IMR-90 (cell line): ENCODE measurements around the gene PCGF6. TPM values are rescaled to one million over a fixed set of nuclear protein-coding genes. Genes with fewer than 3 reads are reported as not detected.

Experiments
- ATAC-seq: fragments of 200-7000 bp; cut with Tn5 transposase; 2 replicates; pipeline ENCODE4 v1.9.1; 2020; ENCODE audit warnings: low read depth, mild to moderate bottlenecking, moderate library complexity
- BruUV-seq: library from RNA; stranded (reverse); fragments of 400-500 nt; replicated peaks from 2 replicates; lab custom pipeline; 2021; lab: Mats Ljungman, UMichigan
- CTCF ChIA-PET: fragments of 300-600 bp; formaldehyde crosslinking; extraction: SDS; loops from one replicate; lab custom pipeline; 2021; ENCODE audit warnings: antibody characterized with exemption; lab: Yijun Ruan, JAX
- POLR2A ChIA-PET: fragments of 300-600 bp; sonication (Branson Sonifier 250); formaldehyde crosslinking; loops from one replicate; lab custom pipeline; 2022; ENCODE audit warnings: antibody characterized with exemption; ENCODE audit not compliant: unreplicated experiment; lab: Charles Lee
- DNase-seq: peaks from one replicate; pipeline ENCODE4 v3.0.0; 2013
- H2AFZ ChIP-seq: replicated peaks from 2 replicates; pipeline ENCODE3; 2013; ENCODE audit warnings: low read length, mild to moderate bottlenecking; ENCODE audit not compliant: poor library complexity
- H2AK5ac ChIP-seq: 2 replicates; pipeline ENCODE4 v1.6.1; 2013; ENCODE audit warnings: low read depth, low read length, inconsistent platforms
- H2AK9ac ChIP-seq: replicated peaks from 2 replicates; pipeline ENCODE3; 2013; ENCODE audit warnings: mild to moderate bottlenecking, low read depth, low read length, moderate library complexity; ENCODE audit not compliant: poor library complexity
- H2BK120ac ChIP-seq: 2 replicates; pipeline ENCODE4 v1.6.1; 2013; ENCODE audit warnings: low read depth, low read length, inconsistent platforms
- H2BK15ac ChIP-seq: 3 replicates; pipeline ENCODE4 v1.6.1; 2013; ENCODE audit warnings: low read depth, low read length, inconsistent platforms
- H2BK20ac ChIP-seq: 2 replicates; pipeline ENCODE4 v1.6.1; 2013; ENCODE audit warnings: low read depth, mild to moderate bottlenecking, inconsistent platforms, low read length, moderate library complexity
- H2BK5ac ChIP-seq: 2 replicates; pipeline ENCODE4 v1.6.1; 2013; ENCODE audit warnings: mild to moderate bottlenecking, low read depth, low read length, inconsistent platforms; ENCODE audit not compliant: poor library complexity, severe bottlenecking
- H3K14ac ChIP-seq: replicated peaks from 2 replicates; pipeline ENCODE4 v1.6.1; 2013; ENCODE audit warnings: low read depth, low read length, inconsistent platforms
- H3K18ac ChIP-seq: 2 replicates; pipeline ENCODE4 v1.6.1; 2013; ENCODE audit warnings: low read depth, low read length, control low read depth
- H3K23ac ChIP-seq: 2 replicates; pipeline ENCODE4 v1.6.1; 2013; ENCODE audit warnings: low read depth, low read length, inconsistent platforms
- H3K27ac ChIP-seq: 2 replicates; pipeline ENCODE4 v1.5.1; 2013; ENCODE audit warnings: mild to moderate bottlenecking, control low read depth, low read length; ENCODE audit not compliant: insufficient read depth
- H3K27me3 ChIP-seq: 2 replicates; pipeline ENCODE4 v1.6.1; 2013; ENCODE audit warnings: low read length; ENCODE audit not compliant: control insufficient read depth, insufficient read depth
- H3K36me3 ChIP-seq: 2 replicates; pipeline ENCODE4 v1.6.1; 2013; ENCODE audit warnings: low read length, mixed read lengths; ENCODE audit not compliant: control insufficient read depth, insufficient read depth
- H3K4ac ChIP-seq: 2 replicates; pipeline ENCODE4 v1.6.1; 2013; ENCODE audit warnings: low read depth, low read length, inconsistent platforms
- H3K4me1 ChIP-seq: 2 replicates; pipeline ENCODE4 v1.6.1; 2013; ENCODE audit warnings: low read length, mixed read lengths; ENCODE audit not compliant: control insufficient read depth, insufficient read depth
- H3K4me2 ChIP-seq: 2 replicates; pipeline ENCODE4 v1.6.1; 2013; ENCODE audit warnings: low read depth, mild to moderate bottlenecking, control low read depth, low read length, moderate library complexity
- H3K4me3 ChIP-seq: 2 replicates; pipeline ENCODE4 v1.5.1; 2013; ENCODE audit warnings: low read depth, mild to moderate bottlenecking, control low read depth, low read length, moderate library complexity; ENCODE audit not compliant: insufficient read depth
- H3K56ac ChIP-seq: 2 replicates; pipeline ENCODE4 v1.6.1; 2013; ENCODE audit warnings: low read length, inconsistent platforms; ENCODE audit not compliant: insufficient read depth; ENCODE audit errors: extremely low read depth
- H3K79me1 ChIP-seq, 2 experiments: 2 replicates each; pipeline ENCODE4 v1.6.1; 2013; ENCODE audit warnings: low read length in 2 of 2, inconsistent platforms in 1 of 2, low read depth in 1 of 2
- H3K9ac ChIP-seq: 2 replicates; pipeline ENCODE4 v1.6.1; 2013; ENCODE audit warnings: low read depth, low read length, control low read depth
- H3K9me1 ChIP-seq: 2 replicates; pipeline ENCODE4 v1.6.1; 2013; ENCODE audit warnings: low read length, inconsistent platforms; ENCODE audit not compliant: insufficient read depth
- H3K9me3 ChIP-seq: 2 replicates; pipeline ENCODE4 v1.6.1; 2013; ENCODE audit warnings: low read length; ENCODE audit not compliant: control insufficient read depth, insufficient read depth
- H4K20me1 ChIP-seq: 2 replicates; pipeline ENCODE4 v1.6.1; 2013; ENCODE audit warnings: low read length, inconsistent platforms; ENCODE audit not compliant: insufficient read depth
- H4K5ac ChIP-seq: 2 replicates; pipeline ENCODE4 v1.6.1; 2013; ENCODE audit warnings: mild to moderate bottlenecking, low read depth, low read length, control low read depth
- H4K8ac ChIP-seq, 2 experiments: 2 replicates each; pipeline ENCODE4 v1.6.1; 2013; ENCODE audit warnings: low read depth in 2 of 2, low read length in 2 of 2, control low read depth in 1 of 2, inconsistent platforms in 1 of 2
- H4K91ac ChIP-seq: 2 replicates; pipeline ENCODE4 v1.6.1; 2013; ENCODE audit warnings: low read depth, low read length, inconsistent platforms; ENCODE audit not compliant: insufficient read depth
- CEBPB ChIP-seq: IDR thresholded peaks from 2 replicates; pipeline ENCODE4 v1.6.1; 2012; ENCODE audit warnings: low read depth, low read length, improper control_type of control experiment
- FOS ChIP-seq: fragments of 150-350 bp; IDR thresholded peaks from 2 replicates; pipeline ENCODE4 v1.6.1; 2016; ENCODE audit warnings: low read depth, low read length
- MAFK ChIP-seq: IDR thresholded peaks from 2 replicates; pipeline ENCODE4 v1.6.1; 2012; ENCODE audit warnings: low read depth, low read length, improper control_type of control experiment
- NFE2L2 ChIP-seq: fragments of 150-350 bp; IDR thresholded peaks from 2 replicates; pipeline ENCODE4 v1.6.1; 2016; ENCODE audit warnings: low read depth, mild to moderate bottlenecking, low read length
- POLR2A ChIP-seq: IDR thresholded peaks from 2 replicates; pipeline ENCODE4 v1.6.1; 2012; ENCODE audit warnings: mild to moderate bottlenecking, low read depth, low read length
- RAD21 ChIP-seq: IDR thresholded peaks from 2 replicates; pipeline ENCODE4 v1.6.1; 2012; ENCODE audit warnings: low read length, improper control_type of control experiment
- RFX5 ChIP-seq: IDR thresholded peaks from 2 replicates; pipeline ENCODE4 v1.8.0; 2012; ENCODE audit warnings: low read depth, mild to moderate bottlenecking, low read length, moderate library complexity
- SMC3 ChIP-seq: fragments of 150-350 bp; IDR thresholded peaks from 2 replicates; pipeline ENCODE4 v1.6.1; 2016; ENCODE audit warnings: low read depth, mild to moderate bottlenecking, antibody characterized with exemption, low read length, moderate library complexity
- USF2 ChIP-seq: fragments of 150-350 bp; IDR thresholded peaks from 2 replicates; pipeline ENCODE4 v1.6.1; 2017; ENCODE audit warnings: mild to moderate bottlenecking, antibody characterized with exemption, low read length, low read depth
- WGBS, 2 experiments: methylation state at CpG; one replicate each; pipeline versions ENCODE4 v1.1.5 to v1.1.7; 2013; ENCODE audit warnings: missing lambda C conversion rate in 2 of 2; ENCODE audit not compliant: insufficient read length in 1 of 2; ENCODE audit errors: extremely low coverage in 2 of 2; 5-methylcytosine and 5-hydroxymethylcytosine counted together
- dilution Hi-C: fragments of 300-500 bp; cut with HindIII; formaldehyde crosslinking; loops from one replicate; pipeline ENCODE4 v1.14.3; 2018; ENCODE audit warnings: low sequenced_read_pairs; ENCODE audit not compliant: unreplicated experiment
- in situ Hi-C: fragments of 300-500 bp; cut with MboI; formaldehyde crosslinking; loops from 3 replicates; pipeline ENCODE4 v1.14.3; 2019; ENCODE audit warnings: low sequenced_read_pairs, inconsistent platforms, mixed read lengths
- intact Hi-C: fragments of 100-400 bp; cut with micrococcal nuclease; formaldehyde crosslinking; loops from 2 replicates; pipeline ENCODE4 v1.10.0; 2022
- polyA plus RNA-seq, 3 experiments: library from polyadenylated mRNA; depleted of rRNA; stranded (reverse); fragments of >200 nt; gene quantifications; 2 replicates each; pipeline ENCODE4 v1.2.3, GENCODE V29; 2012; ENCODE audit warnings: low replicate concordance in 1 of 3
- total RNA-seq: library from RNA; depleted of rRNA; stranded (reverse); fragments of >200 nt; gene quantifications from 2 replicates; pipeline ENCODE4 v1.2.3, GENCODE V29; 2012

The PCGF6 gene
- total and polyA plus RNA-seq, 2 of the 4 experiments (the other 2 are of a cell fraction): 4.9 to 6.5 TPM

GRCh38 chr10:103307594-103307993, 43.3 kb downstream of the PCGF6 start:
- CTCF ChIA-PET: no interaction called here
- no peaks in the 10 kb centered on the region for H3K4me1 ChIP-seq
- no peak overlapping the region for H2BK120ac ChIP-seq
- no peak overlapping the region for H3K56ac ChIP-seq
- no peak overlapping the region for H2BK5ac ChIP-seq
- H3K36me3 ChIP-seq: peaks cover 24% of the 10 kb centered on the region
- H3K18ac ChIP-seq: no peak overlapping the region
- H4K20me1 ChIP-seq: no peaks in the 10 kb centered on the region; the same call in 1 of the 2 replicates
- no peak for TF ChIP-seq NFE2L2
- no peak for TF ChIP-seq POLR2A
- no peak for TF ChIP-seq RAD21
- TF ChIP-seq RFX5: no peak
- TF ChIP-seq SMC3: no peak
- no peak for TF ChIP-seq USF2
- no peak for TF ChIP-seq CEBPB
- no peak for TF ChIP-seq MAFK
- no peak for TF ChIP-seq FOS
- no peak overlapping the region for H2AFZ ChIP-seq
- no peaks in the 10 kb centered on the region for H3K9me3 ChIP-seq
- no peak overlapping the region for H4K8ac ChIP-seq
- dilution Hi-C loops: no loop called here
- H2BK20ac ChIP-seq: no peak overlapping the region
- H3K27me3 ChIP-seq: no peaks in the 10 kb centered on the region
- H2AK5ac ChIP-seq: no peak overlapping the region
- no peak overlapping the region for H3K27ac ChIP-seq
- H4K5ac ChIP-seq: no peak overlapping the region
- POLR2A ChIA-PET: no interaction called here
- H3K9me1 ChIP-seq: 0 out of 2 replicates have a peak, but pooled peaks cover 3% of the 10 kb centered on the region
- no peak overlapping the region for H3K9ac ChIP-seq
- H3K14ac ChIP-seq: no peak overlapping the region
- no peak overlapping the region for H3K23ac ChIP-seq
- intact Hi-C loops: no loop called here
- in situ Hi-C loops: no loop called here
- no peak overlapping the region for H3K4me2 ChIP-seq
- H3K79me1 ChIP-seq: peaks cover 0 to 3% of the 10 kb centered on the region in 2 experiments; a peak in 1 of 4 replicates
- no TSS peak for BruUV-seq
- no peak overlapping the region for H3K4me3 ChIP-seq
- no peak for DNase-seq
- H2AK9ac ChIP-seq: no peak overlapping the region
- H2BK15ac ChIP-seq: no peak overlapping the region
- no peak for ATAC-seq
- no peak overlapping the region for H4K91ac ChIP-seq
- 100% methylated on average over 3 of the region's 5 CpGs; no CpG with 5 or more reads in 1 of the 2 experiments for WGBS, 2 experiments
- no peak overlapping the region for H3K4ac ChIP-seq
